Gastroesophageal sphincter (tissue), 4 donors: ENCODE measurements around the gene MACROD2. TPM values are rescaled to one million over a fixed set of nuclear protein-coding genes. Genes with fewer than 3 reads are reported as not detected.

Source experiments
- ATAC-seq: fragments of 150-250 bp; one replicate; pipeline ENCODE4 v1.9.1; 2016; ENCODE audit warnings: mild to moderate bottlenecking, moderate library complexity
- H3K27ac ChIP-seq, 4 donors: fragments of 200-600 bp; sonication (generic) in 3 of 4; 1 replicate in 3 of 4; 2 replicates in 1 of 4; pipeline ENCODE4 v1.5.1; 2016 to 2019
- H3K27me3 ChIP-seq: fragments of 200-600 bp; sonication (generic); one replicate; pipeline ENCODE4 v1.5.1; 2019
- H3K36me3 ChIP-seq, 2 donors: fragments of 200-600 bp; sonication (generic); one replicate each; pipeline ENCODE4 v1.5.1; 2019; ENCODE audit warnings: control low read depth in 1 of 2
- H3K4me1 ChIP-seq, 3 donors: fragments of 200-600 bp; sonication (generic); 1 replicate in 2 of 3; 2 replicates in 1 of 3; pipeline ENCODE4 v1.5.1; 2016 to 2019; ENCODE audit warnings: control low read depth in 2 of 3
- H3K4me3 ChIP-seq, 2 donors: fragments of 200-600 bp; sonication (generic); one replicate each; pipeline ENCODE4 v1.5.1; 2019; ENCODE audit warnings: mild to moderate bottlenecking in 1 of 2, moderate library complexity in 1 of 2
- H3K9me3 ChIP-seq, 3 donors: fragments of 200-600 bp; sonication (generic); one replicate each; pipeline ENCODE4 v1.5.1; 2017 to 2019; ENCODE audit warnings: control low read depth in 2 of 3
- EP300 ChIP-seq: sonication (generic); formaldehyde crosslinking; IDR thresholded peaks from one replicate; pipeline ENCODE4 v1.6.1; 2017; ENCODE audit warnings: antibody characterized with exemption, mild to moderate bottlenecking
- POLR2A ChIP-seq, 2 donors: fragments of 450-650 bp; IDR thresholded peaks; one replicate each; pipeline ENCODE4 v1.6.1; 2017; ENCODE audit warnings: antibody characterized with exemption in 2 of 2, mild to moderate bottlenecking in 2 of 2, moderate library complexity in 1 of 2
- POLR2AphosphoS5 ChIP-seq: sonication (generic); formaldehyde crosslinking; IDR thresholded peaks from one replicate; pipeline ENCODE4 v1.6.1; 2017; ENCODE audit warnings: antibody characterized with exemption
- WGBS, 2 donors: methylation state at CpG; one replicate each; pipeline ENCODE4 v1.1.5; 2018; ENCODE audit warnings: low coverage in 1 of 2; 5-methylcytosine and 5-hydroxymethylcytosine counted together
- total RNA-seq, 4 donors: library from RNA; depleted of rRNA; stranded (reverse); fragments of >200 nt; gene quantifications; one replicate each; pipeline ENCODE4 v1.1.0, GENCODE V29; 2016
- TF ChIP-seq, protein P1 (sequence below), 4 experiments: fragments of 200-600 bp in 2 of 4; fragments of 450-650 bp in 2 of 4; sonication (generic) in 1 of 4; IDR thresholded peaks; one replicate each; pipeline ENCODE4 v1.5.1; 2017 to 2019; ENCODE audit warnings: antibody characterized with exemption in 4 of 4, mild to moderate bottlenecking in 2 of 4, moderate library complexity in 2 of 4

Gene MACROD2
- total RNA-seq, 4 donors from 2014 or later: 4.0 to 12.1 (median 7.4) TPM

DNA sequence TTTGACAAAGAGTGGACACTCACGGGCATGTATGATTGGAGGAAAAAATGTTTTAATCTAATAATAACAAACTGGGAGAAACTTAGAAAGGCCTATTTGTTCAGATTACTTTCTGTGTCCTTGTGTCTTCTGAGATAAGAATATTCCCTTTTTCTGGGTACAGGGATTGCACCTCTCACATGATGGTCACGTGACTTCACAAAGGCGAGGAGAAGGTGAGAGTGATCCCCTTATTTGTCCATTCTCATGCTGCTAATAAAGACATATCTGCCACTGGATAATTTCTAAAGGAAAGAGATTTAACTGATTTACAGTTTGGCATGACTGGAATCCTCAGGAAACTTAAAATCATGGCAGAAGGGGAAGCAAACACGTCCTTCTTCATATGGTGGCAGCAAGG lies 1331.8 kb downstream of the MACROD2 start:
- TF ChIP-seq, protein P1, sequence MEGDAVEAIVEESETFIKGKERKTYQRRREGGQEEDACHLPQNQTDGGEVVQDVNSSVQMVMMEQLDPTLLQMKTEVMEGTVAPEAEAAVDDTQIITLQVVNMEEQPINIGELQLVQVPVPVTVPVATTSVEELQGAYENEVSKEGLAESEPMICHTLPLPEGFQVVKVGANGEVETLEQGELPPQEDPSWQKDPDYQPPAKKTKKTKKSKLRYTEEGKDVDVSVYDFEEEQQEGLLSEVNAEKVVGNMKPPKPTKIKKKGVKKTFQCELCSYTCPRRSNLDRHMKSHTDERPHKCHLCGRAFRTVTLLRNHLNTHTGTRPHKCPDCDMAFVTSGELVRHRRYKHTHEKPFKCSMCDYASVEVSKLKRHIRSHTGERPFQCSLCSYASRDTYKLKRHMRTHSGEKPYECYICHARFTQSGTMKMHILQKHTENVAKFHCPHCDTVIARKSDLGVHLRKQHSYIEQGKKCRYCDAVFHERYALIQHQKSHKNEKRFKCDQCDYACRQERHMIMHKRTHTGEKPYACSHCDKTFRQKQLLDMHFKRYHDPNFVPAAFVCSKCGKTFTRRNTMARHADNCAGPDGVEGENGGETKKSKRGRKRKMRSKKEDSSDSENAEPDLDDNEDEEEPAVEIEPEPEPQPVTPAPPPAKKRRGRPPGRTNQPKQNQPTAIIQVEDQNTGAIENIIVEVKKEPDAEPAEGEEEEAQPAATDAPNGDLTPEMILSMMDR (IDR thresholded peaks at IDR 0.05): no peak
- TF ChIP-seq EP300 (no peak), POLR2A (IDR thresholded peaks at IDR 0.05) (no peak), POLR2AphosphoS5 (no peak)
- Histone ChIP-seq H3K4me3 (no peak overlapping the region), H3K36me3 (no peaks in the 10 kb centered on the region), H3K27ac (no peak overlapping the region), H3K9me3 (no peaks in the 10 kb centered on the region), H3K27me3 (no peaks in the 10 kb centered on the region), H3K4me1 (no peaks in the 10 kb centered on the region)
- ATAC-seq: no peak
- 82 to 95% methylated on average over 4 of the region's 4 CpGs for WGBS, 2 donors

DNA sequence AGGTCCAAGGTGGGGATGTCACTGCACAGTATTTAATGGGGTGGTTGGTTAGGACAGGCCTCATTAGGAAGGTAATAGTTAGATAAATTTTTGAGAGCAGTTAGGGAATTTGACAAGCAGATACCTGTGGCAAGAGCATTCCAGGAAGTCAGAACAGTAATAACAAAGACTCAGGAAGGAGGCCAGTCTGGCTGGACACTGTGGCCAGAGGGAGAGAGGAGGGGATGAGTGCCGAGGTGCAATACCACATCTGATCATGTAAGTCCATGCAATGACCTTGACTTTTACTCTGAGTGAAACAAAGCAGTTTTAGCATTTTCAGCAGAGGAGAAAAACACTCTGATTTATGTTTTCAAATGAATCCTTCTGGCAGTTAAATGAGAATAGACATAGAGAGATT lies 1332.8 kb downstream of the MACROD2 start:
- WGBS, 2 donors: 58 to 70% methylated on average over 1 of the region's 1 CpG
- Histone ChIP-seq H3K4me3 (no peak overlapping the region), H3K27me3 (no peaks in the 10 kb centered on the region), H3K9me3 (no peaks in the 10 kb centered on the region), H3K4me1 (no peaks in the 10 kb centered on the region), H3K36me3 (no peaks in the 10 kb centered on the region), H3K27ac (no peak overlapping the region)
- ATAC-seq: no peak
- TF ChIP-seq, protein P1 (IDR thresholded peaks at IDR 0.05): no peak
- no peak for TF ChIP-seq POLR2A (IDR thresholded peaks at IDR 0.05)
- no peak for TF ChIP-seq EP300
- no peak for TF ChIP-seq POLR2AphosphoS5

DNA sequence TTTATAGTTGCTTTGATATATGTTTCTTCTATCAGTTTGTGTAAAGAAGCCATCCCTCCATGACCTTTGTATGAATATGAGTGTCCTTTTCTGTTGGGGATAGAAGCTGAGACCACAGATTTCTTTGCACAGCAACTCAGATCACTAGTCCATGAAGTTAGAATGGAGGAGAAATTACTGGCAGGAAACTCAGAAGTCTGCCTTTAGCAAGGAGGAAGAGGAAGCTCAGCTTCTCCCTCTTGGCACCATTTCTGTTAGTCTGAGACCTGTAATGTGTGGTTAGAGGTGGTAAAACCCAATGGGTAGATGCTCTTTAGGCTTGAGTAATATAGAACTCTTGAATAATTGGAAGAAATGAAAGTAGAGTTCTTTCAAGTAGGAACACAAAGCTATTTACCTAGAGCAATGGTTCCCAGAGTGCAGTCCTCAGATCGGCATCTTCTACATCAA lies 1337.4 kb downstream of the MACROD2 start:
- TF ChIP-seq POLR2AphosphoS5: no peak
- no peak for TF ChIP-seq POLR2A (IDR thresholded peaks at IDR 0.05)
- TF ChIP-seq, protein P1 (IDR thresholded peaks at IDR 0.05): no peak
- no peak for TF ChIP-seq EP300
- no peak for ATAC-seq
- Histone ChIP-seq H3K36me3 (no peaks in the 10 kb centered on the region), H3K4me3 (no peak overlapping the region), H3K27ac (no peak overlapping the region), H3K9me3 (no peaks in the 10 kb centered on the region), H3K4me1 (no peaks in the 10 kb centered on the region), H3K27me3 (no peaks in the 10 kb centered on the region)
- WGBS, 2 donors: 100% methylated on average over 1 of the region's 1 CpG

DNA sequence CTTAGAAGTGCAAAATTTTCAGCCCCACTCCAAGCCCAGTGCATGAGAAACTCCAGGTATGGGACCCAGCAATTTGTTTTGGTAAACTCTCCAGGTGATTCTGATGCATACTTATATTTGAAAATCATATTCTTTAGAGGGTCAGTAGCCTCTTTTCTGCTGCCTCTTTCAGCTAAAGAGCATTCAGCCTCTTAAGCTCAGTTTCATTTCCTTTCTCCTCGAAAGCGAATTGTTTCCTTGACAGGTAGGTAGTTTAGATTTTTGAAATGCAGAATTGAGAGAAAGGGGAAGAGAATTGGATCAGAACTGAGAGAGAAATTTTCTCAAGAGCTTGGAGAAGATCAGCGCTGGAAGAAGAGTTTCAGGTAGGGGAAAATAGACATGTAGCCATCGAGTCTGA lies 1337.9 kb downstream of the MACROD2 start:
- no peak for TF ChIP-seq EP300
- TF ChIP-seq POLR2AphosphoS5: no peak
- TF ChIP-seq POLR2A (IDR thresholded peaks at IDR 0.05): no peak
- TF ChIP-seq, protein P1 (IDR thresholded peaks at IDR 0.05): no peak
- no peak for ATAC-seq
- Histone ChIP-seq H3K27ac (no peak overlapping the region), H3K36me3 (no peaks in the 10 kb centered on the region), H3K4me3 (no peak overlapping the region), H3K9me3 (no peaks in the 10 kb centered on the region), H3K27me3 (no peaks in the 10 kb centered on the region), H3K4me1 (no peaks in the 10 kb centered on the region)
- WGBS, 2 donors: 79 to 89% methylated on average over 4 of the region's 4 CpGs

DNA sequence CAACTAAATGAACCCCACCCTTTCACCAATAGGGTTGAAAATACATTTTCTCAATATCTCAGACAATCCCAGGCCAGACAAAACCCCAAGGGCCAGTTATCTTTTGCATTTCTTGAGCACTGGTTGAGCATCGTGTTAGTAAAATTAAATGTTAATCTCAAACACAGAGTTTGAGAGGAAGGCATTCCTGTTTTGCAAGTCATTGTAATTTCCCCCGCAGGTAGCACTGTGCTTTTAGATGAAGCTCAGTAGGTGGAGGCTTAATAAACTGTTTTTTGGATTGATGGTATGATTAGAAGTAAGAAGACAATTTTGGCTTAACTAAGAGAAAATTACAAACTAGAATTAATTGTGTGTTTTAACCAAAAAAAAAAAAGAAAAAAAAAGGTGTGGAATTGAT lies 1340.7 kb downstream of the MACROD2 start:
- 54 to 82% methylated on average over 2 of the region's 2 CpGs for WGBS, 2 donors

More for the DNA sequence above, 1340.7 kb downstream of the MACROD2 start:
- Histone ChIP-seq H3K4me3 (no peak overlapping the region), H3K4me1 (peaks cover 0 to 7% (median 0%) of the 10 kb centered on the region in 3 donors), H3K27me3 (no peaks in the 10 kb centered on the region), H3K9me3 (no peaks in the 10 kb centered on the region), H3K27ac (no peak overlapping the region), H3K36me3 (no peaks in the 10 kb centered on the region)
- no peak for ATAC-seq
- TF ChIP-seq, protein P1 (IDR thresholded peaks at IDR 0.05): no peak
- no peak for TF ChIP-seq POLR2AphosphoS5
- no peak for TF ChIP-seq EP300
- TF ChIP-seq POLR2A (IDR thresholded peaks at IDR 0.05): no peak
